ENCODE results near the gene TTC28. TPM values are rescaled to one million over a fixed set of nuclear protein-coding genes. Genes with fewer than 3 reads are reported as not detected.

Gene TTC28
- total and polyA plus RNA-seq, 2 donors (not counting 1 experiment from before 2014, with no cell fraction given): 8.2 to 31.4 TPM

DNA sequence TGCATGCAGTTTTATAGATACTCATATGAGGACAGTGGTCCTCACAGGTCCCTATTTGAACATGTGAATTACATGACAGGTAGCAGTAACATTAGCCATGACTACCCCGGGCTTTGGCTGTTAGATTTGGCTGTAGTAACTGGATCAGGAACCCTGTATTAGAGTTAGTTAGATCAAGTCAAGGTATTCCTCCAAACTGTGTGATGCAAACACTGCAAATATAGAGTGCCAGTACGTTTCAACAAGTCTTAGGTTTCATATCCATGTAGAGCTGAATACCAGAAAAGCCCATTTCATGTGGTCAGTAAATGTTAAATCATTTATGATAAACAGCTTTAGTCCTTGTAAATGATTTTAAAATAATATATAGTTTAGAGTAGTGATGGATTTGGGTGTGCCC lies 731.1 kb downstream of the TTC28 start:
- no peaks in the 10 kb centered on the region for H3K9me3 ChIP-seq (ENCODE audit: control insufficient read depth, insufficient read depth, low read depth, low read length)
- TF ChIP-seq EZH2 (IDR thresholded peaks at IDR 0.05; ENCODE audit: low read length, missing control alignments): no peak
- TF ChIP-seq, protein P1, sequence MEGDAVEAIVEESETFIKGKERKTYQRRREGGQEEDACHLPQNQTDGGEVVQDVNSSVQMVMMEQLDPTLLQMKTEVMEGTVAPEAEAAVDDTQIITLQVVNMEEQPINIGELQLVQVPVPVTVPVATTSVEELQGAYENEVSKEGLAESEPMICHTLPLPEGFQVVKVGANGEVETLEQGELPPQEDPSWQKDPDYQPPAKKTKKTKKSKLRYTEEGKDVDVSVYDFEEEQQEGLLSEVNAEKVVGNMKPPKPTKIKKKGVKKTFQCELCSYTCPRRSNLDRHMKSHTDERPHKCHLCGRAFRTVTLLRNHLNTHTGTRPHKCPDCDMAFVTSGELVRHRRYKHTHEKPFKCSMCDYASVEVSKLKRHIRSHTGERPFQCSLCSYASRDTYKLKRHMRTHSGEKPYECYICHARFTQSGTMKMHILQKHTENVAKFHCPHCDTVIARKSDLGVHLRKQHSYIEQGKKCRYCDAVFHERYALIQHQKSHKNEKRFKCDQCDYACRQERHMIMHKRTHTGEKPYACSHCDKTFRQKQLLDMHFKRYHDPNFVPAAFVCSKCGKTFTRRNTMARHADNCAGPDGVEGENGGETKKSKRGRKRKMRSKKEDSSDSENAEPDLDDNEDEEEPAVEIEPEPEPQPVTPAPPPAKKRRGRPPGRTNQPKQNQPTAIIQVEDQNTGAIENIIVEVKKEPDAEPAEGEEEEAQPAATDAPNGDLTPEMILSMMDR (conservative IDR thresholded peaks at IDR 0.05 in 1 of 2, IDR thresholded peaks at IDR 0.05 in 1 of 2; ENCODE audit: low read depth in 1 of 2, low read length in 2 of 2): no peak
- H3K36me3 ChIP-seq (ENCODE audit: control insufficient read depth, insufficient read depth, low read length): no peaks in the 10 kb centered on the region
- H4K20me1 ChIP-seq (ENCODE audit: control insufficient read depth, extremely low read depth, insufficient read depth, low read length): no peaks in the 10 kb centered on the region
- H3K79me2 ChIP-seq (ENCODE audit: control insufficient read depth, insufficient read depth, low read length): no peaks in the 10 kb centered on the region
- no peaks in the 10 kb centered on the region for H3K27me3 ChIP-seq (ENCODE audit: control insufficient read depth, insufficient read depth, low read length)
- H3K9ac ChIP-seq (ENCODE audit: insufficient read depth, low read length): no peak overlapping the region
- H3K4me2 ChIP-seq (ENCODE audit: extremely low read depth, insufficient read depth, low read length): no peak overlapping the region
- no peak for DNase-seq (ENCODE audit: low read depth in 2 of 2)
- H3K4me3 ChIP-seq (replicated peaks in 1 of 4; ENCODE audit: control extremely low read depth in 1 of 4, insufficient read depth in 1 of 4, low read depth in 3 of 4, low read length in 4 of 4): no peak overlapping the region
- no peak overlapping the region for H2AFZ ChIP-seq (ENCODE audit: low read length)
- no peak overlapping the region for H3K27ac ChIP-seq (ENCODE audit: insufficient read depth, low read length)
- peaks cover 4% of the 10 kb centered on the region for H3K4me1 ChIP-seq (ENCODE audit: control insufficient read depth, extremely low read depth, insufficient read depth, low read length)

DNA sequence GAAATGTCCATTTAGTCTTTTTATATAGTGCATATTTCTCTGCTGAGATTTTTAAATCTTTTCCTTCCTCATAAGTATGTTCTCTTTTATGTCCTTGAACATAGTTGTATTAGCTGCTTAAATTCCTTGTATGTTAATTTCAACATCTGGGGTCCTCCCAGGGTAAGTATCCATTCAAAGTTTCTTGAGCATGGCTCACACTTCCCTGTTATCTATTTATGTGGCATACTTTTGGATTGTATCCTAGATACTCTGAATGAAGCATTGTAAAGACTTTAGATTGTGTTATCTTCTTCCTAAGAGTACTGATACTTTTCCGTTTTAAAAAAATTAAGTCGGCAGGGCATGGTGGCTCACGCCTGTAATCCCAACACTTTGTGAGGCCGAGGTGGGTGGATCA lies 732.2 kb downstream of the TTC28 start:
- H3K4me3 ChIP-seq (replicated peaks in 1 of 4; ENCODE audit: control extremely low read depth in 1 of 4, insufficient read depth in 1 of 4, low read depth in 3 of 4, low read length in 4 of 4): no peak overlapping the region
- H3K36me3 ChIP-seq (ENCODE audit: control insufficient read depth, insufficient read depth, low read length): no peaks in the 10 kb centered on the region
- no peak overlapping the region for H2AFZ ChIP-seq (ENCODE audit: low read length)
- H3K27ac ChIP-seq (ENCODE audit: insufficient read depth, low read length): no peak overlapping the region
- H3K27me3 ChIP-seq (ENCODE audit: control insufficient read depth, insufficient read depth, low read length): no peaks in the 10 kb centered on the region
- TF ChIP-seq, protein P1 (conservative IDR thresholded peaks at IDR 0.05 in 1 of 2, IDR thresholded peaks at IDR 0.05 in 1 of 2; ENCODE audit: low read depth in 1 of 2, low read length in 2 of 2): no peak
- TF ChIP-seq EZH2 (IDR thresholded peaks at IDR 0.05; ENCODE audit: low read length, missing control alignments): no peak
- no peaks in the 10 kb centered on the region for H3K4me1 ChIP-seq (ENCODE audit: control insufficient read depth, extremely low read depth, insufficient read depth, low read length)
- H3K9ac ChIP-seq (ENCODE audit: insufficient read depth, low read length): no peak overlapping the region
- H3K9me3 ChIP-seq (ENCODE audit: control insufficient read depth, insufficient read depth, low read depth, low read length): no peaks in the 10 kb centered on the region
- H3K79me2 ChIP-seq (ENCODE audit: control insufficient read depth, insufficient read depth, low read length): no peaks in the 10 kb centered on the region
- DNase-seq (ENCODE audit: low read depth in 2 of 2): peak in 1 of 2 donors; percentile 30
- H3K4me2 ChIP-seq (ENCODE audit: extremely low read depth, insufficient read depth, low read length): no peak overlapping the region
- no peaks in the 10 kb centered on the region for H4K20me1 ChIP-seq (ENCODE audit: control insufficient read depth, extremely low read depth, insufficient read depth, low read length)

DNA sequence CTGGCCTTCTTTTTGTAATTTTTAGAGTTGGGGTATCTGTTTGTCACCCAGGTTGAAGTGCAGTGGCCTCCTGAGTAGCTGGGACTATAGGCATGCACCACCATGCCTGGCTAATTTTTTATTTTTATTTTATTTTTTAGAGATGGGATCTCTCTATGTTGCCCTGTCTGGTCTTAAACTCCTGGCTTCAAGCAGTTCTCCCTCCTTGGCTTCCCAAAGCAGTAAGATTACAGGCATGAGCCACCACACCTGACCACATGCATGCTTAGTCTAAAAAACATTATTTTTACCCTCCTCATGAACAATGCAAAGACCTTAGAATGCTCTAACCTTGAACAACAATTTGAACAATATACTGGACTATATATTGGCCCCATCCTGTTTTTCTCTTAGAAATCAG lies 738.5 kb downstream of the TTC28 start:
- no peak overlapping the region for H3K4me3 ChIP-seq (replicated peaks in 1 of 4; ENCODE audit: control extremely low read depth in 1 of 4, insufficient read depth in 1 of 4, low read depth in 3 of 4, low read length in 4 of 4)
- DNase-seq (ENCODE audit: low read depth in 2 of 2): no peak
- no peak overlapping the region for H3K9ac ChIP-seq (ENCODE audit: insufficient read depth, low read length)
- no peaks in the 10 kb centered on the region for H3K79me2 ChIP-seq (ENCODE audit: control insufficient read depth, insufficient read depth, low read length)
- no peaks in the 10 kb centered on the region for H4K20me1 ChIP-seq (ENCODE audit: control insufficient read depth, extremely low read depth, insufficient read depth, low read length)
- H3K36me3 ChIP-seq (ENCODE audit: control insufficient read depth, insufficient read depth, low read length): no peaks in the 10 kb centered on the region
- no peak overlapping the region for H2AFZ ChIP-seq (ENCODE audit: low read length)
- H3K27ac ChIP-seq (ENCODE audit: insufficient read depth, low read length): no peak overlapping the region
- no peaks in the 10 kb centered on the region for H3K27me3 ChIP-seq (ENCODE audit: control insufficient read depth, insufficient read depth, low read length)
- H3K4me2 ChIP-seq (ENCODE audit: extremely low read depth, insufficient read depth, low read length): no peak overlapping the region
- H3K4me1 ChIP-seq (ENCODE audit: control insufficient read depth, extremely low read depth, insufficient read depth, low read length): no peaks in the 10 kb centered on the region
- no peaks in the 10 kb centered on the region for H3K9me3 ChIP-seq (ENCODE audit: control insufficient read depth, insufficient read depth, low read depth, low read length)
- TF ChIP-seq EZH2 (IDR thresholded peaks at IDR 0.05; ENCODE audit: low read length, missing control alignments): no peak
- TF ChIP-seq, protein P1 (conservative IDR thresholded peaks at IDR 0.05 in 1 of 2, IDR thresholded peaks at IDR 0.05 in 1 of 2; ENCODE audit: low read depth in 1 of 2, low read length in 2 of 2): no peak
